ENCODE measurements around the gene RP2.

DNA sequence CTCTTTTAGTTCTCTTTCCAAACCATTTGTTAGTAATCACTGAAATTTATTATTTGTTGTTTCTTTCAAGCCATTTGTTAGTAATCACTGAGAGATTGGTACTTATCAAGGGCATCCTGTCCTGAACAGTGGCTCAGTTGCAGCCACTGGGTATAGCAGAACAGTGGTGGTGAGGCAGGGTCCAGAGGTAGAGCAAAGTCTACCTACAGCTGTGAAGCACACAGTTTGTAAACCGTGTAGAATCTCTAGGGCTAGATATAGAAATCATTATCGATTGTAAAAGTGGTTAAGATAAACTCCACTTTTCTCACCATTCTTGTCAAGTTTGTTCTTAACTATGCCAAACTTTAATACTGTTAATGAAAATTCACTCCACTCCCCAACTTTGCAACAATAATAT is 79.4 kb downstream of the RP2 start:
- TF ChIP-seq CTCF (IDR thresholded peaks at IDR 0.05) (no peak), POLR2A (IDR thresholded peaks at IDR 0.05) (no peak)

All from Peyer's patch (tissue), 4 donors.